NCI-H2227 (cell line): ENCODE measurements around the gene SOX6.
A peak's percentile ranks its signal among the peaks of the same experiment; 100 is the strongest.
"Not testable (repeated sequence)": the region's sequence is repeated elsewhere in the genome, so short reads cannot be mapped to it uniquely, and the experiment has no call there.

Experiments
- DNase-seq: peaks from one replicate; lab custom pipeline; 2025; ENCODE audit not compliant: unreplicated experiment; lab: John Stamatoyannopoulos, UW

The SOX6 gene

DNA sequence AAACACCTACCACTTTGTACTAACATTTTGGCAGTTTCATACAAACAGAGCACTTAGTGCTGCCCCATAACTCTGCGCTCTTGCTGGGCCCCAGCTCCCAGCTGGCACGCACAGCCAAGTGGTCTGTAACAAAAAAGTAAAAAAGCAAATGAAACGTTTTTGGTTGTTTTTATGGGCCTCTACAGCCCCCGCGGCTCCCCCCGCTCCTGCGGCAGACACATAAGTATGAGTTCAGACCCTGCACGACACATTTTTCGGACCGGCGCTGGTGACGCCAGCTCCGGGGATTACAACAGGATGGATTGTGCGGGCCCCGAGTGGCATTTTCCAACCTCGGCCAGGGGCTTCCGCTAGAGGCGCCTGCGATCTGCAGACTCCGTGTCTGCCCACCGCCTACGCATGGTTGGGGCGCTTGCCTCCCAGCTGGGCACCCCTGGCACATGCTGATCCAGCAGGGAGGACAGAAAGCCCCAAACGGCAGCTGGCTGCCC lies 418.2 kb downstream of the SOX6 start:
- DNase-seq = no peak

- peak; percentile 67 for DNase-seq
Observed at GRCh38 chr11:15937601-15938120, 418.7 kb downstream of the SOX6 start.

GRCh38 chr11:15936011-15936410 lies 420.3 kb downstream of the SOX6 start:
- no peak for DNase-seq

DNA sequence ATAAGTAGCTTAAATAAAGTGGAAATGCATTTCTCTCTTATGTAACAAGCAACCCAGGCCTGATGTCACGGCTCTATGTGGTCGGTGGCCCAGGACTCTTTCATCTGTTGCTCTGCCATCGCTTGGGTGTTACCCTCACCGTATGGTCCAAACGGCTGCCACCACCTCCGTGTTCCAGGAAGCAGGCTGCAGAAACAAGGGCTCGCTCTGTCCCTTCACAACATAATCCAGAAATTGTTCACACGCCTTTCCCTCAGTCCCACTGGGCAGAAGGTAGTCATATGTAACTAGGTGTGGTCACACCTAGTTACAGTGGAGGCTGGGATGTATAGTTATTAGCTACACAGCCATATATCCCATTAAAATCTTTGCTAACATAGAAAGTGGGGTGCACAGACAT lies 421.0 kb downstream of the SOX6 start:
- no peak for DNase-seq

DNA sequence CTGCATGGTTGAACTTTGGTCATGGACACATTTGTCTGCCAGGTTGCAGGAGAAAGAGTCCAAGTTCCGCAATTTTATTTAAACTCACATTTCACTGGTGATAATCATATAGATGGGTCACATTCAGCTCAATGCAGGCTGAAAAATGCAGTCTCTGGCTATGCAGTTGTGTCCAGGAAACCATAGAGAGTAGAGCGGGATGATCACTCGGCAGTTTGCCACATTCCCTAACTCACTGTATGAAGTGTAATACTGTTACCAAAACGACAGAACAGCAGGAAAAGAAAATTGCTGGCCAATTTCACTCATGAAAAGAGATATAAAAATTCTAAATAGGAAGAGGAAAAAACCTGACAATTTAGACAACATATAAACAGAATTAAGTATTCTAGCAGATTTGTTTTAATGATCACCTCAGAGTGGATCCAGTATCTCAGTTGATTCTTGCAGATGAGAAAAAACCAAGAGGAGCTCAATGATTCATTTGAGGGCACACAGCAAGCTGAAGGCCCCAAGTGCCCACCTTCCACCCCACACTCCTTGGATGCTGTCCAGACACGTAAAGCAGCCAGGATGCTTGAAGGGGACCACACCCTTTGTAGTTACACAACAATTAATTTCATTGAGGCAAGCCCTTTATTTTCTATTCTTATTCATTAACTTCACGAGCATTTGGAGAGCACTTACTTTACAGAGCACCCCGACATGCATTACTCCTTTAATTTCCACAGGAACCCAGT lies 422.3 kb downstream of the SOX6 start:
- no peak for DNase-seq

GRCh38 chr11:15932417-15932816 lies 423.9 kb downstream of the SOX6 start:
- no peak for DNase-seq

- no peak for DNase-seq
Observed at GRCh38 chr11:15931497-15931896, 424.8 kb downstream of the SOX6 start.

DNA sequence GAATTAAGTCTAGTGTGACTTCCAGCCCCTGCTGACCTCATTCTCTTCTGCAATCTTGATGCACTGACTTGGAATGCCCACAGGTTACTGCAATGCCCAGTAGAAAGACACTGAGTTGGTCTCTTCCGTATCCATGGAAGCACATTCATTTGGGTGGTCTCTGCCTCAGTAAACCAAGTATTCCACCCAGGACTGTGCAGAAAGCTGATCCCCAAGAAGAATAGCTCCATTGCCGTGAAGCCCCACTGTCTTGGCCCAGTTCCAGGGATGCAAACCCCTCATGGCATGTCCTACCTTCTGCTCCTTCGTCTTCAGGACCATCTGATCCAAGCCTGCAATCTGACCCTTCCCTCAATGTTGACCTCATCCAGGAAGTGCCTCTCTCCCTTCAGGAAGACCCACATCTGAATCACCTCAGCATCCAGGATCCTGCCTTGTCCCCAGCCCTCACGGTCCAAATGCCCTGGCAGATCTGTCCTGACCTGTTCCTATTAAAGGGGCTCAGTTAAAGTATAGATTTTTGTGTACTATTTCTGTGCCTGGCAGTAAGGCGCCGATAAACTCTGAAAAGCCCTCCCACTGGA lies 425.8 kb downstream of the SOX6 start:
- no peak for DNase-seq

DNA sequence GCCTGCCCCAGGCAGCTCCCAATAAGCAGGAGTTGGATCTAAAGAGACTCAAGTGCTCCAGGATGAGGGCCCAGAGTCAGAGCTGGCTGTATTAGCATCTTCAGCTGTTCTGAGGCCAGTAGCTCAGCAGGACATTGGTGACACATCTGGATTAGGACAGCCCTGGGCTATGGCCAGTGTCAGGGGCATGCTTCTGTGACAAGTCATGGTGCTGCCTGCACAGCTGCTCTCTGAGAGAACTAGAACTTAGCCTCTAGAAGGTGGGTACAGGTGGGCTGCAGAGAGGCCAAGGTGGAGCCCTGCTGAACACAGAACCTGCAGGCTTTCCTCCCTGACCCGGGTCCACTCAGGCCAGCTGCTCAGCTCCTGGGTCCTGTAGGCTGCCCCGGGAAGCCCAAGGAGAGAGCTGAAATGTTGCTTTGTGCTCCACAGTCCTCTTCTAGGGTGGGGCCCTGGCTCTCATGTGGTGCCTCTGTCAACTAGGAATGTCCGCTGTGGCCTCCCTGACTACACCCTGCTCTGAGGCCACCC lies 426.9 kb downstream of the SOX6 start:
- no peak for DNase-seq

DNA sequence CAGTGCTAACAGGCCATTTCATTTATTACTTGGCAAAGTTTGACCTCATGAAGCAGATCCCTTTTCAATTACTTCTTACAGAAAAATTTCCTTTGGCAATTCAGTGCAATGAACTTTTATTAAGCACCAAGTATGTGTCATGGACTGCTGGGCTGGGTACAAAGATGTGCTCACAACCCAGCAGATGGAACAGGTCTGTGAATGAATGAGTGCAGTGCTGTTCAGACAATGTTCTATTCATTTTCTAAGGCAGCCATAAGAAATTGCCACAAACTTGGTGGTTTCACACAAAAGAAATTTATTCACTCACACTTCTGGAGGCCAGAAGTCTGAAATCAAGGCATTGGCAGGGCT lies 428.5 kb downstream of the SOX6 start:
- no peak for DNase-seq

DNA sequence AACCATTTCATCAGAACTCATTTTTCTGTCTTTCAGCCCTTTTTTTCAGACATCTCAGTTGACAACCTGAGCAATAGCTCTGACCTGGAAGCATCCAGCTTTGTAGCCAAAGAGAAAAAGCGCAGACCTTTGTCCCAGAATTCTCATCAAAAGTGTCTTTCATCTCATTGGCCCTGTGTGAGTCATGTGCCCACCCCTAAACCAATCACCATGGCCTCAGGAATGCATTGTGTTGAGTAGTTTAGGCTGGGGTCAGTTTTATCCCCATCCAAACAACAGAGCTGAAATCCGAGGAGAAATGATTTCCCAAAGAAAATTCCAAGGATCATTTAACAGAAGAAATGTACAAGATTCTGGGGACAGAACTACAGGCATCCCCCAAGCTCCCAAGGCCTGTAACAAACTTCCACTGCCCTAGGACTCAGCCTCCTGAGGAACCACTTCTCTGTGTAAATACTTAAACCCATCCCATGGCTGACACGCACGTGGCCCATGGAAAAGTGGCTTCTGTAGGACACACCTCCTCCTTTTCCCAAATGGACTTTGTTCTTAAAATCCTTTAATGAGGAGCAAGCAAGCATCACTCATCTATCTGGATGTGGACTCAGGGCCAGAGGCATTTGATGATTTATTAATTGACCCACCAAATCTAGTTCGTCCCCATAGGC lies 429.0 kb downstream of the SOX6 start:
- no peak for DNase-seq

DNA sequence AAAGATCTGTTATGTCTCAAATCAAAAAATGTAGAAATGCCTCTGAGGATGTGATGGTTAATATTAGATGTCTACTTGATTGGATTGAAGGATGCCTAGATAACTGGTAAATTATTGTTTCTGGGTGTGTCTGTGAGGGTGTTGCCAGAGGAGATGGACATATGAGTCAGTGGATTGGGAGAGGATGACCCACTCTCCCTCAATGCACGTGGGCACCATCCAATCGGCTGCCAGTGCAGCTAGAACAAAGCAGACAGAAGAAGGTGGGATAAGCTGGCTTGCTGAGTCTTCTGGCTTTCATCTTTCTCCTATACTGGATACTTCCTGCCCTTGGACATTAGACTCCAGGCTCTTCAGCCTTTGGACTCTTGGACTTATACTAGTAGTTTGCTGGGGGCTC lies 430.3 kb downstream of the SOX6 start:
- DNase-seq = no peak

DNA sequence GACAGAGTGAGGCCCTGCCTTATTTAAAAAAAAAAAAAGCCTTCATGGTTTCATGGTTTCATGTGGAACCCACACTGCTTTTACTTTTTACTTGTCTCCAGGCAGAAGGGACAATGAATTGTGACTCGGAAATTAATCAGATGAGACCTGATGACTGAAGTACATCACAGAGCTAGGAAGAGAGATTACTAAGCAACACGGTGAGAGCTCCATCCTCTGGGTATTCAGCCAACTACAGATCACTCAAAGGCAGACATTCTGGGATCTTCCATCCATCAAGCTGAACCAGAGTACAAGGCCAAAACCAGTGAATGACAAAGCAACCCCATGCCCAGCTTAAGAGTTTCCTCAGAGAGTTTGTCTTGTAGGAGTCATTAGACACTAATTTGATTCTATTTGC lies 433.2 kb downstream of the SOX6 start:
- DNase-seq = no peak

DNA sequence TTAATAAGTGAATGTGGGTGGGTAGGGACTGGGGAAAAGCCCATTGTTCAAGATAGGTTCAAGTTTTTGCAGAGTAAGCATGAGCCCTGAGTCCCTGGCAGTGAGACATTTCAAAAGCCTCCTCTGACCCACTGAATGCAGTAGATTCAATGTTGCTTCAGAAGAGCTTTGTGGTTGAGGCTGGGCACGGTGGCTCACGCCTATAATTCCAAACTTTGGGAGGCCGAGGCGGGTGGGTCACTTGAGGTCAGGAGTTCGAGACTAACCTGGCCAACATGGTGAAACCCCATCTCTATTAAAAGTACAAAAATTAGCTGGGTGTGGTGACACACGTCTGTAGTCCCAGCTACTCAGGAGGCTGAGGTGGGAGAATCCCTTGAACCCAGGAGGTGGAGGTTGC lies 433.6 kb downstream of the SOX6 start:
- not testable (repeated sequence) for DNase-seq

GRCh38 chr11:15920856-15921629 lies 435.3 kb downstream of the SOX6 start:
- no peak for DNase-seq

DNA sequence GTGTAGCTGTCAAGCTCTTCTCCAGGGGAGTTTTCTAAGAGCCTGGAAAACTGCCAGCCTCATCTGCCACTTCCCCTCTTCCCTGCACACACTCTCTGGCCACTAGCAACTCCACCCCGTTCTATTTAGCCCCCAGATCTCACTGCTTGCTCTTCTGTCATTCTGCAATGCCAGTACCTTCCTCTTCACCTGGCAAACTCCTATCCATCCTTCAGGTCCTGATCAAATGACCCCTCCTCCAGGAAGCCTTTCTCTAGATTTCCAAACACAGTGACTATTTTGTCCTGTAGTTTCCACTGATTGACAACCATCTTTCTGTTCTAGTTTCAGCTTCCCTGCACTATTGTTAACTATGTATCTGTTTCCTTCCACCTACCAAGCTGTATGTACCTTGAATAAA lies 437.7 kb downstream of the SOX6 start:
- no peak for DNase-seq

- peak; percentile 80 for DNase-seq
Observed at GRCh38 chr11:15918212-15918611, 438.1 kb downstream of the SOX6 start.
